ENCODE results near the gene CHST10.
"Not testable (repeated sequence)": the region's sequence is repeated elsewhere in the genome, so short reads cannot be mapped to it uniquely, and the experiment has no call there.

Gene CHST10

DNA sequence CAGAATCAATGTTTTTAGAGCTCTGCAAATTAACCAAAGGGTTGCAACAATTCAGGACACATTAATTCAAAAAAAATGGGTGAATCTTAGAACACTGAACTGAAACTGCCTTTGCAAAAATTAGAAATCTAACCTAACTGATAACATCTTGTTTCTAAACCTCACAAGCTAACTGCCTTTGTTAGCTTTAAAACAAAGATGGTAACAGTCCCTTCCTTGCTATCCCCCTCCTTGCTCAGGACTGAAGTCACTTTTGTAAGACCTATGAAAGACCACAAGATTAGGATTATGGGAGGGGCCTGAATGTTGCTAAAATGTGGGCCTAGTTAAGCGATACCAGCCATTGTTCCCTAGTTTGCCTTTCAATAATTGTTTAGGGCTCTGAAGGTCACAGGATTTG is 50.3 kb downstream of the CHST10 start:
- Histone ChIP-seq H3K4me3 (ENCODE audit: low read depth, low read length) (no peak overlapping the region), H3K27ac (ENCODE audit: low read depth, low read length) (no peak overlapping the region), H2AFZ (ENCODE audit: low read length, unreplicated experiment) (no peak overlapping the region), H3K36me3 (ENCODE audit: insufficient read depth, low read length) (no peaks in the 10 kb centered on the region), H3K4me1 (ENCODE audit: control insufficient read depth, insufficient read depth, low read length, unreplicated experiment) (peaks cover 13% of the 10 kb centered on the region), H3K27me3 (ENCODE audit: insufficient read depth, low read length) (peaks cover 49% of the 10 kb centered on the region), H3K79me2 (ENCODE audit: control insufficient read depth, insufficient read depth, low read length, unreplicated experiment) (no peaks in the 10 kb centered on the region)

DNA sequence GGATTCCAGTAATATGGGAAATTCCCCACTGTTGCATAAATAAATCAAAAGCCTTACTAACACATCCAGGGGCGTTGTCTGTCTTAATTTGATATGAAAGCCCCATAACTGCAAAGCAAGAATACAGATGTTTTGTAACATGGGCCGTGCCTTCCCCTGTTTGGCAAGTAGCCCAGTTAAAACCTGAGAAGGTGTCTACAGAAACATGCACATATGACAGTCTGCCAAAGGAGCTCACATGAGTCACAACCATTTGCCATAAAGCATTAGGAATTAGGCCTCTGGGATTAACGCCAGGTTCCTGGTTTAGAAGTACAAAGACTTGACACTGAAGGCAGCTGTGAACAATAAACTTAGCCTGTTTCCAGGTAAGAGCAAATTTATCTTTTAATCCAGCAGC is 52.0 kb downstream of the CHST10 start:
- Histone ChIP-seq H3K4me1 (ENCODE audit: control insufficient read depth, insufficient read depth, low read length, unreplicated experiment) (peaks cover 13% of the 10 kb centered on the region), H3K27me3 (ENCODE audit: insufficient read depth, low read length) (peaks cover 33% of the 10 kb centered on the region), H3K79me2 (ENCODE audit: control insufficient read depth, insufficient read depth, low read length, unreplicated experiment) (no peaks in the 10 kb centered on the region), H2AFZ (ENCODE audit: low read length, unreplicated experiment) (no peak overlapping the region), H3K27ac (ENCODE audit: low read depth, low read length) (no peak overlapping the region), H3K4me3 (ENCODE audit: low read depth, low read length) (no peak overlapping the region), H3K36me3 (ENCODE audit: insufficient read depth, low read length) (no peaks in the 10 kb centered on the region)

DNA sequence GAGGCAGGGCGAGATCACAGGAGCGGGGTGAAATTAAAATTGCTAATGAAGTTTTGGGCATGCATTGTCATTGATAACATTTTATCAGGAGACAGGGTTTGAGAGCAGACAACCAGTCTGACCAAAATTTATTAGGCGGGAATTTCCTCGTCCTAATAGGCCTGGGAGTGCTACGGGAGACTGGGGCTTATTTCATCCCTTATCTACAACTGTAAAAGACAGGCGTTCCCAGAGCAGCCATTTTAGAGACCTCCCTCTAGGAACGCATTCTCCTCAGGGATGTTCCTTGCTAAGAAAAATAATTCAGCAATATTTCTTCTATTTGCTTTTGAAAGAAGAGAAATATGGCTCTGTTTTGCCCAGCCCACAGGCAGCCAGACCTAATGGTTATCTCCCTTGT is 55.2 kb downstream of the CHST10 start:
- H3K4me3 ChIP-seq (ENCODE audit: low read depth, low read length); H3K27ac ChIP-seq (ENCODE audit: low read depth, low read length); H2AFZ ChIP-seq (ENCODE audit: low read length, unreplicated experiment); H3K36me3 ChIP-seq (ENCODE audit: insufficient read depth, low read length); H3K79me2 ChIP-seq (ENCODE audit: control insufficient read depth, insufficient read depth, low read length, unreplicated experiment): not testable (repeated sequence)
- Histone ChIP-seq H3K4me1 (ENCODE audit: control insufficient read depth, insufficient read depth, low read length, unreplicated experiment) (peaks cover 13% of the 10 kb centered on the region), H3K27me3 (ENCODE audit: insufficient read depth, low read length) (peaks cover 22% of the 10 kb centered on the region)

DNA sequence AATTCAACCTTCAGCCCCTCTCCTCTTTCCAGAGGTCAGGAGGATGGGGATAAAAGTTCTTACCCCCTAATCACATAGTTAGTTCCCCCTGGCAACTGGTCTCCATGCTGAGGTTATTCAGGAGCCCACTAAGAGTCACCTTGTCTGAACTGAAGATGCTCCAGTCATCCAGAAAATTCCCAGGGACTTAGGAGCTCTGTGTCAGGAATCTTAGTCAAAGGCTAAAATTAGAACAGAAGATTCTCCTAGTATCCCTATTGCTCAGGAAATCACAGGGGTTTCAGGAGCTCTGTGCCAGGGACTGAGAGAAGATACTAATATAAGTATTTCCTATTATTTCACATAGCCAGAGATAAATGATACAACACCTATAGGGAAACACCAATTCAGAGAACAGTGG is 57.9 kb downstream of the CHST10 start:
- peaks cover 43% of the 10 kb centered on the region for H3K27me3 ChIP-seq (ENCODE audit: insufficient read depth, low read length)
- H3K36me3 ChIP-seq (ENCODE audit: insufficient read depth, low read length) = no peaks in the 10 kb centered on the region
- H3K27ac ChIP-seq (ENCODE audit: low read depth, low read length) = no peak overlapping the region
- H3K4me1 ChIP-seq (ENCODE audit: control insufficient read depth, insufficient read depth, low read length, unreplicated experiment) = peaks cover under 1% of the 10 kb centered on the region
- H2AFZ ChIP-seq (ENCODE audit: low read length, unreplicated experiment) = no peak overlapping the region
- H3K79me2 ChIP-seq (ENCODE audit: control insufficient read depth, insufficient read depth, low read length, unreplicated experiment) = no peaks in the 10 kb centered on the region
- no peak overlapping the region for H3K4me3 ChIP-seq (ENCODE audit: low read depth, low read length)

- H3K4me3 ChIP-seq (ENCODE audit: low read depth, low read length) = no peak overlapping the region
- no peak overlapping the region for H3K27ac ChIP-seq (ENCODE audit: low read depth, low read length)
- H3K4me1 ChIP-seq (ENCODE audit: control insufficient read depth, insufficient read depth, low read length, unreplicated experiment) = no peaks in the 10 kb centered on the region
These were observed 58.9 kb downstream of the CHST10 start for GRCh38 chr2:100358554-100358953.

DNA sequence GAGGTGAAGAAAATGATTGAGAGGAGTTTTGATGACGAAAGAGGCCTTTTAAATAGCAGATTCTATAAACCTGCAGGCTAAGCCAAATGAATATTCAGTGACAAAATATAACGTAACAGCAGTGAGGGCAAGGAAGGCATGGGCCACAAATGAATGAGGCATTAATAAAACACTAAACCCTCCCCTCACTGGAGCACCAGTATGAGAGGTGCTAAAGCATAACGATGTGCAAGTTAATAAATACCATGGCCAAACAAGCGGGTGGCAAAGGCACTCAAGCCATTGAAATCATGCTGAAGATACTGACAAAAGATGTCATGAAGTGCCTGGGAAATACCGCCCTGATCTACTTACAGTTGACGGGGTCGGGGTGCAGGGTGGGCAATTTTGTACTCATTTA is 64.9 kb downstream of the CHST10 start:
- H3K4me1 ChIP-seq (ENCODE audit: control insufficient read depth, insufficient read depth, low read length, unreplicated experiment) = no peaks in the 10 kb centered on the region
- peaks cover 48% of the 10 kb centered on the region for H3K27me3 ChIP-seq (ENCODE audit: insufficient read depth, low read length)
- H3K4me3 ChIP-seq (ENCODE audit: low read depth, low read length) = no peak overlapping the region
- H2AFZ ChIP-seq (ENCODE audit: low read length, unreplicated experiment) = no peak overlapping the region
- no peaks in the 10 kb centered on the region for H3K36me3 ChIP-seq (ENCODE audit: insufficient read depth, low read length)
- H3K27ac ChIP-seq (ENCODE audit: low read depth, low read length) = no peak overlapping the region
- H3K79me2 ChIP-seq (ENCODE audit: control insufficient read depth, insufficient read depth, low read length, unreplicated experiment) = no peaks in the 10 kb centered on the region

More at GRCh38 chr2:100358554-100358953, 58.9 kb downstream of the CHST10 start:
- H3K79me2 ChIP-seq (ENCODE audit: control insufficient read depth, insufficient read depth, low read length, unreplicated experiment) = no peaks in the 10 kb centered on the region
- peaks cover 43% of the 10 kb centered on the region for H3K27me3 ChIP-seq (ENCODE audit: insufficient read depth, low read length)
- H2AFZ ChIP-seq (ENCODE audit: low read length, unreplicated experiment) = no peak overlapping the region
- no peaks in the 10 kb centered on the region for H3K36me3 ChIP-seq (ENCODE audit: insufficient read depth, low read length)

- H2AFZ ChIP-seq (ENCODE audit: low read length, unreplicated experiment) = no peak overlapping the region
- no peak overlapping the region for H3K27ac ChIP-seq (ENCODE audit: low read depth, low read length)
- peaks cover 49% of the 10 kb centered on the region for H3K27me3 ChIP-seq (ENCODE audit: insufficient read depth, low read length)
- H3K36me3 ChIP-seq (ENCODE audit: insufficient read depth, low read length) = no peaks in the 10 kb centered on the region
- H3K4me1 ChIP-seq (ENCODE audit: control insufficient read depth, insufficient read depth, low read length, unreplicated experiment) = no peaks in the 10 kb centered on the region
- H3K79me2 ChIP-seq (ENCODE audit: control insufficient read depth, insufficient read depth, low read length, unreplicated experiment) = no peaks in the 10 kb centered on the region
- peak overlapping the region; percentile 24; the same call in 1 of the 2 replicates for H3K4me3 ChIP-seq (ENCODE audit: low read depth, low read length)
These were observed 66.7 kb downstream of the CHST10 start for GRCh38 chr2:100350661-100351185.

DNA sequence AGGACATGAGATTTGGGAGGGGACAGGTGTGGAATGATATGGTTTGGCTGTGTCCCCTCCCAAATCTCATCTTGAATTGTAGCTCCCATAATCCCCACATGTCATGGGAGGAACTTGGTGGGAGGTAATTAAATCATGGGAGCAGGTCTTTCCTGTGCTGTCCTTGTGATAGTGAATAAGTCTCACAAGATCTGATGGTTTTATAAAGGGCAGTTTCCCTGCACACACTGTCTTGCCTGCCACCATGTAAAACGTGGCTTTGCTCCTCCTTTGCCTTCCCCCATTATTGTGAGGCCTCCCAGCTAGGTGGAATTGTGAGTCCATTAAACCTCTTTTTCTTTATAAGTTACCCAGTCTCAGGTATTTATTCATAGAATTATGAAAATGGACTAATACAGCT is 72.3 kb downstream of the CHST10 start:
- not testable (repeated sequence) for H3K4me3 ChIP-seq (ENCODE audit: low read depth, low read length); H3K4me1 ChIP-seq (ENCODE audit: control insufficient read depth, insufficient read depth, low read length, unreplicated experiment); H3K36me3 ChIP-seq (ENCODE audit: insufficient read depth, low read length); H2AFZ ChIP-seq (ENCODE audit: low read length, unreplicated experiment); H3K79me2 ChIP-seq (ENCODE audit: control insufficient read depth, insufficient read depth, low read length, unreplicated experiment); H3K27ac ChIP-seq (ENCODE audit: low read depth, low read length)
- peaks cover 69% of the 10 kb centered on the region for H3K27me3 ChIP-seq (ENCODE audit: insufficient read depth, low read length)

- Histone ChIP-seq H3K4me1 (ENCODE audit: control insufficient read depth, insufficient read depth, low read length, unreplicated experiment) (no peaks in the 10 kb centered on the region), H3K27me3 (ENCODE audit: insufficient read depth, low read length) (peaks cover 76% of the 10 kb centered on the region), H3K27ac (ENCODE audit: low read depth, low read length) (no peak overlapping the region), H2AFZ (ENCODE audit: low read length, unreplicated experiment) (no peak overlapping the region), H3K79me2 (ENCODE audit: control insufficient read depth, insufficient read depth, low read length, unreplicated experiment) (no peaks in the 10 kb centered on the region), H3K4me3 (ENCODE audit: low read depth, low read length) (no peak overlapping the region), H3K36me3 (ENCODE audit: insufficient read depth, low read length) (no peaks in the 10 kb centered on the region)
These were observed 73.0 kb downstream of the CHST10 start for GRCh38 chr2:100344433-100344832.

- H3K27me3 ChIP-seq (ENCODE audit: insufficient read depth, low read length) = peaks cover 81% of the 10 kb centered on the region
- H3K79me2 ChIP-seq (ENCODE audit: control insufficient read depth, insufficient read depth, low read length, unreplicated experiment); H3K4me1 ChIP-seq (ENCODE audit: control insufficient read depth, insufficient read depth, low read length, unreplicated experiment); H3K4me3 ChIP-seq (ENCODE audit: low read depth, low read length); H3K36me3 ChIP-seq (ENCODE audit: insufficient read depth, low read length); H3K27ac ChIP-seq (ENCODE audit: low read depth, low read length); H2AFZ ChIP-seq (ENCODE audit: low read length, unreplicated experiment): not testable (repeated sequence)
These were observed 75.0 kb downstream of the CHST10 start for GRCh38 chr2:100342466-100342865.
